Stromal cell of bone marrow (primary cell): Measurements from ENCODE around the gene PRKCH.

Source experiments
- DNase-seq: peaks from one replicate; pipeline ENCODE4 v3.0.0-alpha.2; 2012; ENCODE audit warnings: low read depth

The PRKCH gene

DNA sequence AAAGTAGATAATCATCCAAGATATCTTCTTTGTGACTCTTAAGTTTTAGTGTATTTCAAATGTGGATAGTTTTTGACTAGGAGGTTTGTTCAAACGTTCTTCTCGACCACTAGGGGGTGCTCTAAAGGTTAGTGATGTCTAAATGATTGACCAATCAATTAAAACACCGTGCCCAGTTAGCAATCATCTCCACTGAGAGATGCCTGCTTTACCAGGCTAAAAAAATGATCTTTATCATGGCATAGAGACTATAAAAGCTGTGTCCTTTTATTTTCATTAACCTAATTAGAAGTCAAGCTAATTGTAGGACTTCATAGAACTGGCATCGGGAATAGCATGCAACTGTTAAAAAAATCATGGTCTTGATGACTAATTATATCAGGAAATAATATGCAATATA lies 153.9 kb downstream of the PRKCH start:
- peak; percentile 74 for DNase-seq

DNA sequence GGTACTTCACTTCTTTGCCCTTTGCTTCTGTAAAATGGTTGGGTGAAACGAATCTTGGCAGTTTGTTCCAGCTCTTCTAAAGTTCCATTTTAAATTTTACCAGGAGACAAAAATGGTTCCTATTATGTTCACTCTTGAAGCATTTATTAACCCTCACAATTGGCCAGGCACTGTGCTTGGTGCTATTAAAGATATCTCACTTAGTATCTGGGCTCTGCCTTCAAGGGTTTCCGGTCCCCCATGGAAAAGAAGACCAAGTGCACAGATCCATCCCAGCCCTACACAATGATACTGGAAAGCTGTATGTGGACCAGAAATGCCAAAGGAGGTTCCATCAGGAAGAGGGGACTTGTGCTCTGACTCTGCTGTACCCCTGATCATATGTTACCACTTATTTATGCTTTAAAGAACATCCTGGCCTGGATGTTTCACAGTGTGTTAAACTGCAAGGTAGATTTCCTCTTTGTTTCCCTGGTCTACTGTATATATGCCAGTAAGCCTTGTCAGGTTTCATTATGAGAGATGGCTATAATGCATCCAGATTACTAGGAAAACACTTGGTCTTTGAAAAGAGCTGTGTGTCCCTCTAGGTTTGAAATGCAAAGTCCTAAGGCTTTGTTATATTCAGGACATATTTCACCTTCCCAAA lies 154.8 kb downstream of the PRKCH start:
- DNase-seq = no peak

- DNase-seq = peak; percentile 93
These were observed 155.5 kb downstream of the PRKCH start for GRCh38 chr14:61476754-61477410.

DNA sequence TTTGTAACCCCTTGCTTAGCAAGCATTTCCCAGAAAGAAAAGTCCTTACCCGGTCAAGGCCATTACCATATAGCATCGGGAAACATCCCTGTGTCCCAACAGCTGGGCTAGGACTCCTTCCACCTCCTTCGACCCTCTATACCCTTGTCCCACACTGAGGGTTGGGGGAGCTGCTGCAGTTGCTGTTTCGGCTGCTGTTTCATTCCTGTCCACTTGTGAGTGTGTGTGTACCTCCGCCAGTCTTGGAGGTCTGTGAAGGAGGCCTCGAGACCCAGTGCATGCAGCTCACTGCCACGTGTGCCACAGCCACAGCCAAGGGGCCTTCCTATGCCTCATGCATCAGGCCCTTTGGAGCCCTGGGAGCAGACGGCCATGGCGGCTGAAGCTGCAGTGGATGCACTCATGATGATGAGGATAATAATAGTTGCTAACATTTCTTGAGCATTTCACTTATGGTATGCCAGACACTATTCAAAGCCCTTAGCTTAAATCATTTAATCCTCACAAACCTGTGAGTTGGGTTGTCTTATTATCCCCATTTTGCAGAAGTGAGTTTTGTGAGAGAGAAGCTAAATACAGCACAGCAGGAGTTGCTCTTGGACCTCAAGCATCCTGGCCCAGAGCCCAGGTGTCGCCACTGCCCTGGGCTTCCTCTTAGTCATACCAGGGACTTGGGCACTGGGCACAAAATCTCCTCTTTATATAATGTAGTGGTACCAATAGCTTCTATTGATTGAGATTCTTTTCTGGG lies 156.5 kb downstream of the PRKCH start:
- no peak for DNase-seq

DNA sequence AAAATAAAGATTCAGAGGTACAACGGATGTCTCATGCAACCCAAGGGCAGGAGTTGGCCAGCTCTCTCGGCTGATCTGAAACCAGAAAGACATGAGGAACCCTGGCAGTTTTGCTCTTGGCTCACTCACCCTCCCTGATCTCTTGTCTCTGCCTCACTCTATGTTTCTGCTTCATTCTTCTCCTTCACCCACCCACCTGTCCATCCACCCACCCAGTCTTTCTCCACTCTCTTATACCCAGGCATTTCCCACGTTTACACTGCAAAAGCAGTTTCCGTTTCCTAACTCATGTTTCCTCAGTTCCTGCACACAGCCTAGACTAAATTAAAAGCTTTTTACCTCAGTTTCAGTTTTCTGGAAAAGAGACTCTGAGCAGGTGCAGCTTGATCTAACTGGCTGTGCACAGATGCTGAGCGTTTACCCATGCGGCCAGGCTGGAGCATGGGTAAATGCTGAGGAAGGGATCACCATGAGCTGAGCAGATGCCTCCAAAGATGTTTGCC lies 157.6 kb downstream of the PRKCH start:
- no peak for DNase-seq

DNA sequence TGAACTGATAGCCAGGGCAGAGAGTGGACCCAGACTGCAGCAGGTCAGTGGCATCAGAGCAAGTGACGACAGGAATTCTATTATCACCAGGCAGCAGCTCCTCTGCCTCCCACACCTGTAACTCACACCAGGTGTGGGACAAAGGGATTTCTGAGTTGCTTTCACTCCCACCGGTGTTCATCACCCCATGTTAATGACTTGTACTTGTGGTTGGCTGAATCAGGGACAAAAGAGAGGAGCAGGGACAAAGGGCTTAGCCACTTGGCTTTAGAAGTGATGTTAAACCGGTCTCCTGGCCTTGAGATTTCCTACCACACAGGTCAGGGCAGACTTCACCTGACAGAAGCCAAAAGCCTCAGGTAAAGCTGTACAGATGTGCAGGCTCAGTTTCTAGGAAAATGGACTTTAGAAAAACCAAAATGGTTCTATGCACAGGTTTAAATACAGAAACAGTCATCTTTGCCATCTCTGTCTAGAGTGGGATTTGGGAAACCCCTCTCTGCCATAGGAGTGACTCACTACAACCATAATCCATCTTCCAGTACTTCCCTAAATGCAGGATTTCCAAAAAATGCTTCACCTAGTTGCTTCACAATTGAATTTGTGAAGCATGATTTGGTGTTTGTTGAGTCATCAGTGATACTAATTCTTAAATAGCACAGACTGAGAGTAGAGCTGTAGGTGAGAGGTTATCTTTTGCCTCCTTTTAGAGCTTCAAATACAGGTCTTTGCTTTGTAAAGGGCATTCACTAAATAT lies 158.5 kb downstream of the PRKCH start:
- no peak for DNase-seq

- no peak for DNase-seq
These were observed 159.4 kb downstream of the PRKCH start for GRCh38 chr14:61480704-61481285.

DNA sequence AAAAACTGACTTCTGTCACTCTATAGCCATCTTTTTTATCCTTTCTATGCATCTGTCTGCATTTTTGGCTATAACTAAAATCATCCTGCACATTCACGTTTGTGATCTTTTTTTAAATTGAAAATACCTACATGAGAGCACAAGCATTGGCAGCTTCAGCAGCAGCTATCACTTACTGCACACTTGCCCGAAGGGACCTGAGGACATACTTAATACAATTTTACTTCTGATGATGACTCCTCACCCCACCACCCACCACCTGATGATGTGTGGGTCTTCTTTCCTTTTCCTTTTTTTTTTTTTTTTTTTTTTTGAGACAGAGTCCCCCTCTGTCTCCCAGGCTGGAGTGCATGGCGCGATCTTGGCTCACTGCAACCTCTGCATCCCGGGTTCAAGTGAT lies 160.3 kb downstream of the PRKCH start:
- DNase-seq = no peak

DNA sequence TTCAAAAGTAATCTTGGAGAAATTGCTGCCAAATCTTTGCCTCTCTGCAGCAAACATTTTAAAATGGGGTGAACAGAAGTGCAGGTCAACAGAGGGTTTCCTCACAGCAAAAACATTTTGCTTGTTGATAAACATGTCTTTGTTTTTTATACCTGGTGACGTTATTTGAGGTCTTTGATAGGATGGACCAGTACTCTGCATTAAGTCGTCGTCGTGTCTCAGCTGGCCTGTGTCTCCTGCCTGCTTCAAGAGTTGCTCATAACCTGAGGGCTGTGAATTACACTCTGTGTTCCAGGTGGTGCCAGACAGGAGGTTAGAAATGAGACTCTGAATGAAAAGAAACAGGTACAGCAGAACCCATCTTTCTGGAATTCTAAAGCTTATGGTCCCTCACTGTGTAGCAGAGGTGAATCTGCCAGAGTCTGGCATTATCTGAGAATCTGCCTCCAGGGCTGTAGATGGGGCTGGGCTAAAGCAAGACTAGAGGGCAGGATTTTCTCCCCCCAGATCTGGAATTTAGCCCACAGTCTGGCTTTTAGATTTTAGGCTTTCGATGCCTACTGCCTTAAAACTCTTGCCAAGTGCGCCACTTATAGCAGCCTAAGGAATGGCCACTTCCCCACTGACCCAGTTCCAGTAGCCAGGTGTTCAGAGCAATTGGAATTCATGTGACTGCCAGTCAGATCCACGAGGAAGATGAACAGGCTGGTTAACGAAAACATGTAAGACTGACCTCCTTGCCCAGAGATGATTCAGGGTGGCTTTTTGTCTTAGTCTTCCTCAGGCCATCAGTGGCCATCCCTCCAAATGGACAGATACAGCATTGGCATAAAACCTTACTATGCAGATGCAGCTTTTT lies 161.2 kb downstream of the PRKCH start:
- DNase-seq = no peak

- DNase-seq = no peak
These were observed 162.1 kb downstream of the PRKCH start for GRCh38 chr14:61483476-61483875.

GRCh38 chr14:61484031-61484430 lies 162.7 kb downstream of the PRKCH start:
- DNase-seq = no peak

GRCh38 chr14:61484826-61485584 lies 163.6 kb downstream of the PRKCH start:
- no peak for DNase-seq

DNA sequence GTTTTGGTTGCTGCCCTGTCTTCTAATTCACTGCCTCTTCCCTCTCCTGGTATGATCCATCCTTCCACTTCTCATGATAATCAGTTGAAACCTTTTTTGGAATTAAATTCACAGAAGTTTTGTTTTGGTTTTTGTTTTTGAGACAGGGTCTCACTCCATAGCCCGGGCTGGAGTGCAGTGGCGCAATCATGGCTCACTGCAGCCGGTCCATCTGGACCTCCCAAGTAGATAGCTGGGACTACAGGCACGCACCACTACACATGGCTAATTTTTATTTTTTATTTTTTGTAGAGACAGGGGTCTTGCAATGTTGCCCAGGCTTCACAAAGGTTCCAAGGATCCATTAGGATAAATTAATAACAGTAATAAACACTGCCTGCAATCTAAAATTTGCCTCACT lies 164.3 kb downstream of the PRKCH start:
- no peak for DNase-seq

DNA sequence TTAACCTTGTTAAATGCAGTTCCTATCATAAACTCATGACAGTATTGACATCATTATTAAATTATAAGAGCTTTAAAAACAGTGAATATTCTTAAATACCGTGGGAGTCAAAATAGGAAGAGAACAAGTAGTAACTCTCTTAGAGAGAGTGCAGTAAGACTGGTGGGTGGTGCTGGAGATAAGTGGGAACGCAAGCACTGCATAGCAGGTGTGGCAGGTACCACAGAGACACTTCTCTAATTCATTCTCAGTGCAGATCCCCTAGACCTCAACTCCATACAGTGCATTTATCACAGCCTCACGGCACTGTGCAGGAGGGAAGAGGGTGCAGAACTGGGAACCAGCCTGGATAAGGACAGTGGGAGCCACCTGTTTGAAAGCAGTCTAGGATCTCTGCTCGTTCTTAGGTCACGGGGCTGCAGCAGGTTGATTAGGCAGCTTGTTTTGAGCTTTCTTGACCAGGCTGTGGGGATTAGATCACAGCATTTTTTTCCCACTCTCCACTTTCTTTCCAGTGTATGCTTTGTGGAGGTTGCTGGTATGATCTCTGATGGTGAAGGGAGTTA lies 165.6 kb downstream of the PRKCH start:
- DNase-seq = no peak

DNA sequence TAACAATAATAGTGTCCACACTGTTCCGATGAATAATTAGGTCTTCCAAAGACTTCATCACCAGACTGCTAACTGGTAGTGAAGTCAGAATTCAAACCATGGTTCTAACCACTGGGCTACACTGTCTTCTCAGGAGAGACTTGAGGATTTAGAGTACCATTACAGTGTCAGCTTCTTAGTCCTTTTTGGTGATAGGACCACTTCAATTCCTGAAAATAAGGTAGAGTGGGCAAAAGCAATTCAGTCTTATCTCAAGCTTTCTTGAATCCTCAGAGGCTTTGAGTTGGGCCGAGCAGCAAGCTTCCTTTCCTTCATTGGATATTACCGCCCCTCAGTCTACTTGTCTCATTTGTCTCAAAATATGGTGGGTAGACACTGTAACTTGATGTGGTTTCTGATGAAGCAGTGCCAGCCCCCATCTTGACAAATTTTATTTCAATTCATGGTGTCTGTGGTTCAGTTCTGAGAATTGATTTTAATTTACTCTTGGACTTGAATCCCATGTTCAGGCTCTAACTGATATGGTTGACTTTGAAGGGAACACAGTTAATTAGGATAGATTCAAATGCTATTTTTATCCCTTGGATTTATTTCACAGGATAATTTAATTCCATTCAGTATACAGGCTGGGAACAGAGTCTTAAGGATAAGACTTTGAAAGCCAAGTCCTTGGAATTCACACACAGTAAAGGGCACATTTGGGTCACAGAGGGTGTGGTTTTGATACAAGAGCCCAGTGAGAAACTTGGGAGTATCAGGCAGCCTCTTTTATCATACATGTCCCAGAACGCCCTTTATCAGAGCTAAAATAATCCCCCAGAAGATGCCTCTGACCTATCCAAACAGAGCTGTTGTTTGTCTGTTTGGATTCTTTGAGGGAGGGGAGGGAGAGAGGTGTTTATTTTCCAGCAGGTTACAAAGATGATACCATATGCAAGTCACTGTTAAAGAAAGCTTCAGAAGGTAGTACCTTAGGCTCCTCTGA lies 167.3 kb downstream of the PRKCH start:
- DNase-seq = no peak

DNA sequence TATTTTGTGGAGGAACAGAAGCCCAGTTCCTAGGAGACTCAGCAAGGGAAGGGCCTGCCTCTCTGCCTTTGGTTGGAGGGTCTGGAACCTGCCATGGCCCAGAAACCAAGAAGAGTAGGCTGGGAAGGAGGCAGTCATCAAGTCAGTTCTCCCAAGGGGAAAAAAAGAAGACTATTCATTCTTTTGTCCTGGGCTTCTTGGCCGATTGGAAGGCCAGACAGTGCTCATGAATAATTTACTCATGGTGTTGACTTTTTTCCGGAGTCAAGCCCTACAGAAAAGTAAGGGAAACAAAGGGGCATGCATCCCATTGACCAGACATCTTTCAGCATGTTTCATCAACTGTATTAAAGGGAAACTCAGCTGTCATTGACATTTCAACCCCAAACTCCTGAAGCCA lies 168.1 kb downstream of the PRKCH start:
- no peak for DNase-seq

DNA sequence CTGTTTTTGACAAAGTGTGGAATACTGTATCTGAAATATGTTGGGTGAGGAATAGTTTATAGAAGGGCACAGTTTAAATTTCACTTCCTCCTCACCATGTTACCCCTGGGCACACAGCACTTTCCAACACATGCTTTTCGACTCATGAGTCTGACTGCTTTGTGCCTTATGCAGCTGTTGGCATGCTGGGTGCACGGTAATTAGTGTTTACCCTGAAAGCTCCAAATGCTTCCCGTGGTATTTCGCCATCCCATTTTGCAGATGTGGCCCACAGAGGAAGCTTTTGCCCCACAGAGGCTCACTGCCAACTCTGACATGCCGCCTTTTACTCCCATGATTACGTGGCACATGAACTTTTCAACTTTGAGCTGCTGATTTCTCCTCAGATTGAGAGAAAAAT lies 168.6 kb downstream of the PRKCH start:
- no peak for DNase-seq

DNA sequence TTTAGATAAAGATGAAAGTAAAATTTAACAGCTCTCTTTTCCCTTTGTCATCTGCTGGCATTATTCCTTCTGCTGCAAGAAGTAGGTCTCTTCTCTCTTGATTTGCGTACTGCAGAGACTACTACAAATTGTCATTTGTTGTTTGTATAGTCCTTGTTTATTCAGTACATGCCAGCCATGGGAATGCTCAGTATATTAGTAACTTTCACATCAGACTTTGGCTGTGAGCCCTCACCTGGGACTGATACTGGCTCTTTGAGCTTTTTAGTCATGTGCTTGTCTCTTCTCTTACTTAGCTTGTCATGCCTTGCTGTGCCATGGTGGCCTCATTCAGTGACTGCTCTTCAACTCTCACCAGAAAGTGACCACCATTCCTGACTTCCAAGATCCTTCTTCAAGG lies 169.8 kb downstream of the PRKCH start:
- no peak for DNase-seq
